Measurements from ENCODE around the gene COL20A1. TPM values are rescaled to one million over a fixed set of nuclear protein-coding genes. Genes with fewer than 3 reads are reported as not detected.

Gene COL20A1
- total RNA-seq, 1 donor from 2014 or later = not detected

DNA sequence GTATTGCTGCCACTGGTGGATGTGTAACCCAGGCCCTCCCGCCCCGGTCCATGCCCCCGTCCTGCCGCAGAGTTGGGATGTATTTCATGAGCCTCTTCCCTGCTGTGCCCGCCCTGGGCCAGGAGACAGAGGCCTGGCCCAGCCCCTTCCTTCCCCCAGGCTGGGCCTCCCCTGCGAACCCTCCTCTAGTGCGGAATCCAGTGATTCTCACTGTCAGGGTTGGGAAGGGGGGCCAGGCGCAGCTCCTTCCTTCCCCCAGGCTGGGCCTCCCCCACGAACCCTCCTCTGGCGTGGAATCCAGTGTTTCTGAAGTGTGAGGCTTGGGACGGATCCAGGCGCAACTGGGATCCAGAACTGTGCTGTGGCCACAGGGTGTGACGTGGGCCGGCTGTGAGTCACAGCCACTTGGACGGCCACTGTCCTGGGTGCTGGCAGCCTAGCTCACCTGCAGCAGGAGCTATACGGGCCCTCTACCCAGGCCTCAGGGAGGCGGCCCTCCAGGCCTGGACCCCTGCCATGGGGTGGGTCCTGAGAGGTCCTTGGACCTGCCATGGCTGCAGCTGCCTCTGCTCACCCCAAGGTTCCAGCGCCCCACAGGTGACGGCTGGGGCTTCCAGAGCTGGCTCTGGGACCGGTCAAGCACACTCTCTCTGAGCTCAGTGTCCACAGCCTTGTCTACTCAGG is 28.3 kb downstream of the COL20A1 start:
- Histone ChIP-seq H3K4me3 (ENCODE audit: low read depth, low read length) (no peak overlapping the region), H3K27me3 (ENCODE audit: control insufficient read depth, insufficient read depth, low read length) (peaks cover 15% of the 10 kb centered on the region), H3K36me3 (ENCODE audit: control insufficient read depth, insufficient read depth, low read length) (no peaks in the 10 kb centered on the region)
- DNase-seq (ENCODE audit: low read depth) = no peak
- TF ChIP-seq, protein P1, sequence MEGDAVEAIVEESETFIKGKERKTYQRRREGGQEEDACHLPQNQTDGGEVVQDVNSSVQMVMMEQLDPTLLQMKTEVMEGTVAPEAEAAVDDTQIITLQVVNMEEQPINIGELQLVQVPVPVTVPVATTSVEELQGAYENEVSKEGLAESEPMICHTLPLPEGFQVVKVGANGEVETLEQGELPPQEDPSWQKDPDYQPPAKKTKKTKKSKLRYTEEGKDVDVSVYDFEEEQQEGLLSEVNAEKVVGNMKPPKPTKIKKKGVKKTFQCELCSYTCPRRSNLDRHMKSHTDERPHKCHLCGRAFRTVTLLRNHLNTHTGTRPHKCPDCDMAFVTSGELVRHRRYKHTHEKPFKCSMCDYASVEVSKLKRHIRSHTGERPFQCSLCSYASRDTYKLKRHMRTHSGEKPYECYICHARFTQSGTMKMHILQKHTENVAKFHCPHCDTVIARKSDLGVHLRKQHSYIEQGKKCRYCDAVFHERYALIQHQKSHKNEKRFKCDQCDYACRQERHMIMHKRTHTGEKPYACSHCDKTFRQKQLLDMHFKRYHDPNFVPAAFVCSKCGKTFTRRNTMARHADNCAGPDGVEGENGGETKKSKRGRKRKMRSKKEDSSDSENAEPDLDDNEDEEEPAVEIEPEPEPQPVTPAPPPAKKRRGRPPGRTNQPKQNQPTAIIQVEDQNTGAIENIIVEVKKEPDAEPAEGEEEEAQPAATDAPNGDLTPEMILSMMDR (IDR thresholded peaks at IDR 0.05; ENCODE audit: insufficient read depth, low read length, poor library complexity, severe bottlenecking) = no peak

DNA sequence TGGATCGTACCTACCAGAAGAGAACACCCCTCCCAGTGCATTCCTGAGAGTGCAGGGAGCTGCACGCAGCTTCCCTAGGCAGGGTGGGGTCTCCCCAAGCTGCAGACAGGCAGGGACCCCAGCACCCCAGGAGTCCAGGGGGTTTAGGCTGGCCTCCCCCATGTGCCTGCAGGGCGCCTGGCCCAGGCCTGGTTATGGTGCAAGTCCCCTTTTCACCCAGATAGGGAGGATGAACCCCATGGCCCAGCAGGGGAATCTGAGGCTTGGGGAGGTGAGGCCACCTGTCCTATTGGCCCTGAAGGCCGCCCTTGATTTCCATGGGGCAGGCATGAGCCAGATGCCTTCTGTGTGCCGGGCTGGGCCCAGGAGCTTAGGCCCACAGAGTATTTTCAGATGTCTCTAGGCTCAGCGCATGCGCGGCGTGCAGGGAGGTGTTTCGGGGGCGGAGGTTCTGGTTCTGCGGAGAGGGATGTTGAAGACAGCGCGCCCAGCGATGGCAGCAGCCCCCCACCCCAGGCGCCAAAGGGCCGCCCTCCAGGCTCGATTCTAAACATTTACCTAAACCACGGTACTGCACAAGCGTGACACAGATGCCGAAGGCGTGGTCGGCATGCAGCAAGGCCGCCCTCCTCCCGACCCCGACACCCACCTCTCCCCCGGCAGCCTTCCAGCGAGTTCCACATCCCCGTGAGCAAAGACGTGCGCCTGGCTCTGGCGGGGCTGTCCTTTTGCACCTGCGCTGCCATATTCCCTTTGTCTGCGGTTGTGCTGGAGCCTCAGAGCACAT is 29.4 kb downstream of the COL20A1 start:
- Histone ChIP-seq H3K27me3 (ENCODE audit: control insufficient read depth, insufficient read depth, low read length) (peaks cover 15% of the 10 kb centered on the region), H3K36me3 (ENCODE audit: control insufficient read depth, insufficient read depth, low read length) (no peaks in the 10 kb centered on the region), H3K4me3 (ENCODE audit: low read depth, low read length) (no peak overlapping the region)
- TF ChIP-seq, protein P1 (IDR thresholded peaks at IDR 0.05; ENCODE audit: insufficient read depth, low read length, poor library complexity, severe bottlenecking) = no peak
- no peak for DNase-seq (ENCODE audit: low read depth)

DNA sequence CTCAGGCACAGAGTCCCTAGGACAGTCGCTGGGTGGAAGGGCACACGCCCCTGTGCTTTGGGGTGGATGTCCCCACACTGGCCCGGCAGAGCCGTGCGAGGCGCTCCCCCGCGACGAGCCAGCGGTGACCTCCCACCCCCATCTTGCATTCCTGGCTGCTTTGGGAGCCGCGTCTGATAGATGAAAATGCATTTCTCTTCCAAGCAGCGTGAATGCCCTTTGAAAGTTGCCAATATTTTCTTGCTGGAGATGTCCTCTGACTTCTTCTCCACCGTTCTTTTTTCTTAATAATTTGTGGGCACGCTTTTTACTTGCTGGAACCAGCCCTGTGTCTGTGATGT is 29.9 kb downstream of the COL20A1 start:
- H3K27me3 ChIP-seq (ENCODE audit: control insufficient read depth, insufficient read depth, low read length) = peaks cover 16% of the 10 kb centered on the region
- TF ChIP-seq, protein P1 (IDR thresholded peaks at IDR 0.05; ENCODE audit: insufficient read depth, low read length, poor library complexity, severe bottlenecking) = no peak
- DNase-seq (ENCODE audit: low read depth) = no peak
- no peaks in the 10 kb centered on the region for H3K36me3 ChIP-seq (ENCODE audit: control insufficient read depth, insufficient read depth, low read length)
- no peak overlapping the region for H3K4me3 ChIP-seq (ENCODE audit: low read depth, low read length)

DNA sequence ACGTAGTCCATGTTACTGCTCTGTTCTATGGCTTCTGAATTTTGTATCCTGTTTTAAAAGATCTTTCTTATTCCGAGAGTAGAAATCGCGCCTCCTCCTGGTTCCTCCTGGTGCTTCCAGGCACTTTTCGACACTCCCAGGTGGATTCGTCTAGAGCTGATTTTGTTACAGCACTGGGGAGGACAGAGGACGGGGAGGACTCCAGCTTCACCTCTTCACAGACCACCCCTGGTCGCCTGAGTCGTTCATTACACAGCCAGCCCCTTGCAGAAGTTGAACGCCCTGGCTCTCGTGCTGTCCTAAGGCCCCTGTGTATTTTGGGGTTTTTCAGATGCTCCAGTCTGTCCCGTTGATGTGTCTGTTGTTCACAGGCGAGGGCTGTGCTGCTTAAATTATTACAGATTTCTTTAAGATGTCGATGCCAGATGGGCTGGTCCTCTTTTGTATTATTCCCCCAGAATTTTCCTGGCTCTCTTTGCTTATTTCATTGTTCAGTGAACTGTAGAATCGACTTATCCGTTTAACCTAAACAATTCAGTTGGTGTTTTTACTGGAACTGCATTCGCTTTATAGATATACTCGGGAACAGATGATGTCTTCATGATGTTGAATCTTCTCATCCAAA is 30.5 kb downstream of the COL20A1 start:
- no peak for DNase-seq (ENCODE audit: low read depth)
- no peak overlapping the region for H3K4me3 ChIP-seq (ENCODE audit: low read depth, low read length)
- TF ChIP-seq, protein P1 (IDR thresholded peaks at IDR 0.05; ENCODE audit: insufficient read depth, low read length, poor library complexity, severe bottlenecking) = no peak
- peaks cover 18% of the 10 kb centered on the region for H3K27me3 ChIP-seq (ENCODE audit: control insufficient read depth, insufficient read depth, low read length)
- H3K36me3 ChIP-seq (ENCODE audit: control insufficient read depth, insufficient read depth, low read length) = no peaks in the 10 kb centered on the region

DNA sequence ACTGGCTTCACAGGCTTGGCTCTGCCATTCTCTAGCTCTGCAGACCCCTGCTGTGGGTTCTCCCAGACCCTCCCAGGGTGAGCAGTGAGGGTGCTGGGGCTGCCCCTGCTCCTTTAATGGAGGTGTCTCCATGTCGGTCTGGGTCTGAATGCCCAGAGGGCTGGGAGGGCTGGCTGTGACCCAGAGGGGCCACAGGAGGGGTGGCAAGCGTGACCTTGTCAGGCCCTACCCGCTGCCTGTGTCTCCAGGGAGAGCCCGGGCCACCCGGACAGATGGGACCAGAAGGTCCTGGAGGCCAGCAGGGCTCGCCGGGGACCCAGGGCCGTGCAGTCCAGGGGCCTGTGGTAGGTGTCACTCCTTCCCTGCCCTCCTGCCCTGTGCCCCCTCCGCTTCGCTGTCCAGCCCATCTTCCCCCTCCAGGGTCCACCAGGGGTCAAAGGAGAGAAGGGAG is 32.1 kb downstream of the COL20A1 start:
- TF ChIP-seq, protein P1 (IDR thresholded peaks at IDR 0.05; ENCODE audit: insufficient read depth, low read length, poor library complexity, severe bottlenecking) = no peak
- Histone ChIP-seq H3K4me3 (ENCODE audit: low read depth, low read length) (no peak overlapping the region), H3K27me3 (ENCODE audit: control insufficient read depth, insufficient read depth, low read length) (peaks cover 18% of the 10 kb centered on the region), H3K36me3 (ENCODE audit: control insufficient read depth, insufficient read depth, low read length) (no peaks in the 10 kb centered on the region)
- DNase-seq (ENCODE audit: low read depth) = no peak
